Caco-2 (cell line): ENCODE measurements around the gene SKAP1. TPM values are rescaled to one million over a fixed set of nuclear protein-coding genes. Genes with fewer than 3 reads are reported as not detected.

Experiments used
- BruUV-seq: library from RNA; stranded (reverse); fragments of 400-500 nt; replicated peaks from 2 replicates; lab custom pipeline; 2021; lab: Mats Ljungman, UMichigan
- CTCF ChIA-PET: fragments of 300-600 bp; sonication (Branson Sonifier 250); formaldehyde crosslinking; loops from one replicate; lab custom pipeline; 2022; ENCODE audit warnings: antibody characterized with exemption; lab: Charles Lee
- POLR2A ChIA-PET: fragments of 300-600 bp; sonication (Branson Sonifier 250); formaldehyde crosslinking; loops from one replicate; lab custom pipeline; 2022; ENCODE audit warnings: antibody characterized with exemption; lab: Charles Lee
- DNase-seq, 2 experiments: peaks; one replicate each; pipeline versions ENCODE4 v3.0.0 to v3.0.0-alpha.2; 2020 to 2022
- H3K27me3 ChIP-seq: replicated peaks from 2 replicates; pipeline ENCODE4 v1.6.0; 2011; ENCODE audit warnings: low read length; ENCODE audit not compliant: control insufficient read depth, insufficient read depth
- H3K36me3 ChIP-seq: 2 replicates; pipeline ENCODE4 v1.5.1; 2011; ENCODE audit warnings: low read length; ENCODE audit not compliant: control insufficient read depth, insufficient read depth
- H3K4me1 ChIP-seq: fragments of 250-450 bp; sonication (Bioruptor Pico); 2 replicates; pipeline ENCODE4 v1.5.1; 2020; ENCODE audit warnings: mild to moderate bottlenecking
- H3K4me3 ChIP-seq: 2 replicates; pipeline ENCODE4 v1.5.1; 2011; ENCODE audit warnings: low read depth, mild to moderate bottlenecking, control low read depth, low read length
- H3K9me3 ChIP-seq: fragments of 250-450 bp; sonication (Bioruptor Pico); 2 replicates; pipeline ENCODE4 v1.5.1; 2020; ENCODE audit warnings: mild to moderate bottlenecking, moderate library complexity
- H3K27ac Mint-ChIP-seq: one replicate; pipeline ENCODE4 v1.8.0; 2022; ENCODE audit warnings: mixed read lengths; ENCODE audit not compliant: unreplicated experiment
- H3K27me3 Mint-ChIP-seq: one replicate; pipeline ENCODE4 v1.8.0; 2022; ENCODE audit warnings: mixed read lengths; ENCODE audit not compliant: insufficient read depth, unreplicated experiment
- H3K36me3 Mint-ChIP-seq: one replicate; pipeline ENCODE4 v1.8.0; 2022; ENCODE audit warnings: mild to moderate bottlenecking, mixed read lengths; ENCODE audit not compliant: insufficient read depth, unreplicated experiment
- H3K4me1 Mint-ChIP-seq: one replicate; pipeline ENCODE4 v1.8.0; 2022; ENCODE audit warnings: low read depth, mixed read lengths; ENCODE audit not compliant: unreplicated experiment
- H3K4me3 Mint-ChIP-seq: one replicate; pipeline ENCODE4 v1.8.0; 2022; ENCODE audit warnings: mild to moderate bottlenecking, moderate library complexity, mixed read lengths; ENCODE audit not compliant: unreplicated experiment
- H3K9me3 Mint-ChIP-seq: one replicate; pipeline ENCODE4 v1.8.0; 2022; ENCODE audit warnings: mixed read lengths; ENCODE audit not compliant: unreplicated experiment
- CTCF ChIP-seq, 2 experiments: fragments of 200-600 bp in 1 of 2; IDR thresholded peaks; 1 replicate in 1 of 2; 2 replicates in 1 of 2; pipeline versions ENCODE4 v1.5.1 to v1.8.0; 2011 to 2022; ENCODE audit warnings: antibody characterized with exemption in 1 of 2, control low read depth in 1 of 2, inconsistent platforms in 1 of 2, low read depth in 1 of 2, low read length in 1 of 2, mild to moderate bottlenecking in 1 of 2, moderate library complexity in 1 of 2; ENCODE audit not compliant: insufficient read depth in 1 of 2, severe bottlenecking in 1 of 2, unreplicated experiment in 1 of 2
- intact Hi-C: fragments of 100-400 bp; cut with micrococcal nuclease; formaldehyde crosslinking; loops from one replicate; pipeline ENCODE4 v1.10.0; 2022; ENCODE audit not compliant: unreplicated experiment
- total RNA-seq: library from RNA; stranded (reverse); gene quantifications from 2 replicates; pipeline ENCODE4 v1.2.3, GENCODE V29; 2022

The SKAP1 gene
- total RNA-seq, 1 experiment from 2014 or later: 0.70 TPM

GRCh38 chr17:48239603-48239995 lies 190.4 kb downstream of the SKAP1 start:
- ChIA-PET POLR2A (no interaction called here), CTCF (interaction anchor here (0.6 to 2.2 kb wide), 9 partner anchors 11 to 1201 kb away, joined by 3 to 7 read pairs (median 3); no protein-coding TSS in a partner anchor)
- peaks cover 10% of the 10 kb centered on the region for H3K9me3 Mint-ChIP-seq
- H3K27me3 ChIP-seq: no peaks in the 10 kb centered on the region
- peaks cover 47% of the 10 kb centered on the region for H3K4me1 ChIP-seq
- no peaks in the 10 kb centered on the region for H3K27me3 Mint-ChIP-seq
- peaks cover 5% of the 10 kb centered on the region for H3K36me3 Mint-ChIP-seq
- H3K4me3 ChIP-seq: no peak overlapping the region
- no peak overlapping the region for H3K4me3 Mint-ChIP-seq
- intact Hi-C loops: no loop called here
- no peaks in the 10 kb centered on the region for H3K36me3 ChIP-seq
- no TSS peak for BruUV-seq
- no peak overlapping the region for H3K27ac Mint-ChIP-seq
- H3K9me3 ChIP-seq: no peaks in the 10 kb centered on the region
- H3K4me1 Mint-ChIP-seq: peaks cover 46% of the 10 kb centered on the region
- no peak for DNase-seq
- TF ChIP-seq CTCF (IDR thresholded peaks at IDR 0.05; ENCODE audit: insufficient read depth in 1 of 2, low read depth in 1 of 2, low read length in 1 of 2, severe bottlenecking in 1 of 2, unreplicated experiment in 1 of 2): no peak

DNA sequence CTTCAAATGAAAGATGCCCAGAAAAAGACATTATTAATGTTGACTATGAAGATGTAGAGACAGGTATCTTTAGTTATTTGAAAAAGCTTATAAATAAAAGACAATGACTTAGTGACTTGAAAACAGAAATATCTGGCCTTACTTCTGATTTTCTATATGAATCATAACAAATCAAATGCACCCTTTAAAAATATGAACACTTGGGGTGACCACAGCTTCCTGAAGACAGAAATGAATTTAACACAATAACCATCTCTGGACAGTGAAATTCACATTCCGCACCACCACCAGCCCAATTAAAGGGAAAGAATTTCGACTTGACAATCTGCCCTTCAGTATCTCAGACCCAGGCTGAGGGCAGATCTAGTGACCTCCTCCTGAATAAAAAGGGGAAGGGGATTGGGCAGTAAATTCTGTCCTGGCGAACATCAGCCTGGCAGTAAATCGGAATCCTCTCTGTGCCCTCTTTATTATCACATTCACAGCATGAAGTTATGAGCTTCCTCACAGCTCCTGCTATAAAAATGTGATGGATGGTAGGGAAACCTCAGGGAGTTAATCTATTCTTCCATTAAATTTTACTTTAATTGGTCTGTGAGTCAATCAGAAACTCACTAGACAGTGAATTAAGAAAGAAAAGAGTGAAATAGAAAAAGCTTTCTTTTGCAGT lies 190.9 kb downstream of the SKAP1 start:
- CTCF ChIA-PET: interaction anchor here (0.8 to 2.2 kb wide), 5 partner anchors 15 to 24 kb away, joined by 3 to 7 read pairs (median 3); no protein-coding TSS in a partner anchor
- no peaks in the 10 kb centered on the region for H3K27me3 Mint-ChIP-seq

DNA sequence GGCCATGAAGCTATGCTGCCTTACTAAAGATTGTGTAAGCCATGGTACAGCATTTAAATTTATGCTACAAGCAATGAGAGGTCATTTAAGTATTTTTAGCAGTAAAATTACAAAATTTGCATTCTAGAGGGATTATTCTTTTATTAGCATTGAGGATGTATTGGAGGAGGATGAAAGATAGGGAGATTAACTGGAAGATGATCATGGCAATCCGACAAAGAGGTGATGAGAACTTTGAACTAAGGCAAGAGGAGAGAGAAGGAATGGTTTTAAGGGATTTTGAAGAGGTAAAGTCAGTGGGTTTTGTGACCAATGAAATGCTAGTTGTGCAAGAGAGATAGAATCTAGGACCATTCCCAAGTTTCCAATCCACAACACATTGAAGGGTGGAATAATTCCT lies 192.6 kb downstream of the SKAP1 start:
- Mint-ChIP-seq H3K36me3 (no peaks in the 10 kb centered on the region), H3K4me1 (peaks cover 24% of the 10 kb centered on the region), H3K27ac (no peak overlapping the region), H3K4me3 (no peak overlapping the region), H3K9me3 (peaks cover 10% of the 10 kb centered on the region), H3K27me3 (no peaks in the 10 kb centered on the region)
- Histone ChIP-seq H3K9me3 (no peaks in the 10 kb centered on the region), H3K36me3 (no peaks in the 10 kb centered on the region), H3K4me1 (peaks cover 28% of the 10 kb centered on the region), H3K4me3 (no peak overlapping the region), H3K27me3 (no peaks in the 10 kb centered on the region)
- intact Hi-C loops: no loop called here
- TF ChIP-seq CTCF (IDR thresholded peaks at IDR 0.05; ENCODE audit: insufficient read depth in 1 of 2, low read depth in 1 of 2, low read length in 1 of 2, severe bottlenecking in 1 of 2, unreplicated experiment in 1 of 2): no peak
- ChIA-PET CTCF (no interaction called here), POLR2A (no interaction called here)
- DNase-seq: no peak
- no TSS peak for BruUV-seq

More for the DNA sequence above, 190.9 kb downstream of the SKAP1 start:
- peaks cover 41% of the 10 kb centered on the region for H3K4me1 Mint-ChIP-seq
- no peaks in the 10 kb centered on the region for H3K27me3 ChIP-seq
- peaks cover 10% of the 10 kb centered on the region for H3K9me3 Mint-ChIP-seq
- no peak overlapping the region for H3K27ac Mint-ChIP-seq
- TF ChIP-seq CTCF (IDR thresholded peaks at IDR 0.05; ENCODE audit: insufficient read depth in 1 of 2, low read depth in 1 of 2, low read length in 1 of 2, severe bottlenecking in 1 of 2, unreplicated experiment in 1 of 2): no peak
- no TSS peak for BruUV-seq
- H3K36me3 ChIP-seq: no peaks in the 10 kb centered on the region
- DNase-seq: no peak
- no peaks in the 10 kb centered on the region for H3K9me3 ChIP-seq
- H3K4me3 ChIP-seq: no peak overlapping the region
- H3K4me1 ChIP-seq: peaks cover 44% of the 10 kb centered on the region
- POLR2A ChIA-PET: interaction anchor here (0.6 kb wide), 1 partner anchor 268 kb away, joined by 5 read pairs; the partner anchor contains the start of gene CDK5RAP3
- intact Hi-C loops: no loop called here
- H3K36me3 Mint-ChIP-seq: peaks cover 1% of the 10 kb centered on the region
- H3K4me3 Mint-ChIP-seq: no peak overlapping the region
